BE2C (cell line): Measurements from ENCODE around the gene PPP1R15A.
"Not testable (repeated sequence)": the region's sequence is repeated elsewhere in the genome, so short reads cannot be mapped to it uniquely, and the experiment has no call there.

Source experiments
- DNase-seq: peaks from one replicate; pipeline ENCODE4 v3.0.0-alpha.2; 2020
- H3K27me3 ChIP-seq: fragments of 250-450 bp; sonication (Bioruptor Pico); 2 replicates; pipeline ENCODE4 v1.5.1; 2020; ENCODE audit warnings: mild to moderate bottlenecking
- H3K36me3 ChIP-seq: fragments of 250-450 bp; sonication (Bioruptor Pico); 2 replicates; pipeline ENCODE4 v1.5.1; 2020; ENCODE audit warnings: mild to moderate bottlenecking
- H3K4me1 ChIP-seq: fragments of 250-450 bp; sonication (Bioruptor Pico); 2 replicates; pipeline ENCODE4 v1.5.1; 2020
- H3K4me3 ChIP-seq: 2 replicates; pipeline ENCODE4 v1.5.1; 2011; ENCODE audit warnings: low read depth, low read length
- H3K9me3 ChIP-seq: fragments of 250-450 bp; sonication (Bioruptor Pico); 2 replicates; pipeline ENCODE4 v1.5.1; 2020
- CTCF ChIP-seq: IDR thresholded peaks from 2 replicates; pipeline ENCODE4 v1.5.1; 2012; ENCODE audit warnings: mild to moderate bottlenecking, low read depth, low read length

Gene PPP1R15A

GRCh38 chr19:48890551-48890950, 18.3 kb downstream of the PPP1R15A start:
- no peak for TF ChIP-seq CTCF
- Histone ChIP-seq H3K36me3 (no peaks in the 10 kb centered on the region), H3K9me3 (no peaks in the 10 kb centered on the region), H3K4me1 (no peaks in the 10 kb centered on the region), H3K4me3 (no peak overlapping the region), H3K27me3 (no peaks in the 10 kb centered on the region)
- no peak for DNase-seq

- no peaks in the 10 kb centered on the region for H3K9me3 ChIP-seq
- TF ChIP-seq CTCF: no peak
- H3K4me3 ChIP-seq: no peak overlapping the region
- no peaks in the 10 kb centered on the region for H3K4me1 ChIP-seq
- no peaks in the 10 kb centered on the region for H3K27me3 ChIP-seq
- no peaks in the 10 kb centered on the region for H3K36me3 ChIP-seq
- DNase-seq: no peak
Measured at GRCh38 chr19:48895226-48895625, 23.0 kb downstream of the PPP1R15A start.

- no peaks in the 10 kb centered on the region for H3K36me3 ChIP-seq
- peak overlapping the region; percentile 35 for H3K4me3 ChIP-seq
- H3K9me3 ChIP-seq: no peaks in the 10 kb centered on the region
- no peaks in the 10 kb centered on the region for H3K4me1 ChIP-seq
- DNase-seq: peak; percentile 83
- no peak for TF ChIP-seq CTCF
- H3K27me3 ChIP-seq: no peaks in the 10 kb centered on the region
Measured at GRCh38 chr19:48896191-48896720, 24.0 kb downstream of the PPP1R15A start.

GRCh38 chr19:48897181-48897580, 25.0 kb downstream of the PPP1R15A start:
- DNase-seq: no peak
- H3K4me1 ChIP-seq: no peaks in the 10 kb centered on the region
- TF ChIP-seq CTCF: no peak
- H3K4me3 ChIP-seq: no peak overlapping the region
- no peaks in the 10 kb centered on the region for H3K36me3 ChIP-seq
- H3K9me3 ChIP-seq: no peaks in the 10 kb centered on the region
- no peaks in the 10 kb centered on the region for H3K27me3 ChIP-seq

- peak overlapping the region; percentile 89 for H3K4me3 ChIP-seq
- not testable (repeated sequence) for H3K4me1 ChIP-seq, H3K36me3 ChIP-seq, H3K27me3 ChIP-seq, H3K9me3 ChIP-seq, DNase-seq
Measured at GRCh38 chr19:48899386-48899749, 27.1 kb downstream of the PPP1R15A start.

GRCh38 chr19:48899781-48900476, 27.7 kb downstream of the PPP1R15A start, which contains the start of gene NUCB1:
NUCB1 (plus strand) TSS chr19:48900312; CDS start chr19:48900797, 485 bp downstream.
- TF ChIP-seq CTCF: peak; percentile 33
- Histone ChIP-seq H3K36me3 (peaks cover 5% of the 10 kb centered on the region; the same call in 1 of the 2 replicates), H3K4me1 (no peaks in the 10 kb centered on the region), H3K9me3 (no peaks in the 10 kb centered on the region), H3K27me3 (no peaks in the 10 kb centered on the region), H3K4me3 (peak within 1 kb of the TSS; percentile 89)
- DNase-seq: peak; percentile 99
